ENCODE results near the gene CUL5.

The CUL5 gene

GRCh38 chr11:108111126-108111525 lies 102.4 kb downstream of the CUL5 start:
- Histone ChIP-seq H3K4me3 (ENCODE audit: low read depth, low read length) (no peak overlapping the region), H3K4me2 (ENCODE audit: low read length) (no peak overlapping the region), H2BK5ac (ENCODE audit: low read depth, low read length, poor library complexity) (no peak overlapping the region), H3K9me3 (ENCODE audit: insufficient read depth, low read depth, low read length) (no peaks in the 10 kb centered on the region), H3K27me3 (ENCODE audit: insufficient read depth, low read length) (no peaks in the 10 kb centered on the region), H3K79me2 (ENCODE audit: control insufficient read depth, insufficient read depth, low read length, poor library complexity) (no peaks in the 10 kb centered on the region), H3K79me1 (ENCODE audit: low read length) (no peaks in the 10 kb centered on the region), H3K36me3 (ENCODE audit: control insufficient read depth in 1 of 2, insufficient read depth in 2 of 2, low read length in 2 of 2) (peaks cover 0 to 8% of the 10 kb centered on the region in 2 experiments), H2AFZ (ENCODE audit: insufficient read depth, low read length, poor library complexity) (no peak overlapping the region), H4K8ac (ENCODE audit: low read depth, low read length) (no peak overlapping the region), H3K23ac (ENCODE audit: low read length) (no peak overlapping the region), H3K27ac (ENCODE audit: low read depth, low read length) (no peak overlapping the region), H2BK12ac (ENCODE audit: low read length) (no peak overlapping the region), H3K9ac (ENCODE audit: low read length) (no peak overlapping the region), H4K91ac (ENCODE audit: low read depth, low read length) (no peak overlapping the region), H3K4ac (ENCODE audit: low read depth, low read length) (no peak overlapping the region), H3K4me1 (ENCODE audit: control insufficient read depth in 1 of 2, insufficient read depth in 2 of 2, low read length in 2 of 2) (no peaks in the 10 kb centered on the region), H2AK5ac (ENCODE audit: low read length) (no peak overlapping the region), H2BK120ac (ENCODE audit: insufficient read depth, low read length, poor library complexity) (no peak overlapping the region), H3K14ac (ENCODE audit: low read length) (no peak overlapping the region), H4K12ac (ENCODE audit: low read depth, low read length) (no peak overlapping the region), H3K18ac (ENCODE audit: low read length) (no peak overlapping the region)
- peak in 1 of 2 donors; percentile 36 for DNase-seq
- no CpG with 5 or more reads among the region's 4 CpGs for WGBS (ENCODE audit: extremely low coverage, insufficient coverage, insufficient read length)

- no peaks in the 10 kb centered on the region for H3K9me3 ChIP-seq (ENCODE audit: insufficient read depth, low read depth, low read length)
- no peak overlapping the region for H3K4ac ChIP-seq (ENCODE audit: low read depth, low read length)
- no peak for DNase-seq
Observed at GRCh38 chr11:108112057-108112456, 103.4 kb downstream of the CUL5 start.

GRCh38 chr11:108115500-108116140 lies 106.9 kb downstream of the CUL5 start:
- H2BK12ac ChIP-seq (ENCODE audit: low read length) = no peak overlapping the region
- no peak for DNase-seq
- no peak overlapping the region for H3K4me3 ChIP-seq (ENCODE audit: low read depth, low read length)
- no CpG with 5 or more reads among the region's 5 CpGs for WGBS (ENCODE audit: extremely low coverage, insufficient coverage, insufficient read length)
- no peak overlapping the region for H2AK5ac ChIP-seq (ENCODE audit: low read length)
- H3K79me2 ChIP-seq (ENCODE audit: control insufficient read depth, insufficient read depth, low read length, poor library complexity) = no peaks in the 10 kb centered on the region
- H3K4ac ChIP-seq (ENCODE audit: low read depth, low read length) = no peak overlapping the region
- no peaks in the 10 kb centered on the region for H3K27me3 ChIP-seq (ENCODE audit: insufficient read depth, low read length)
- no peaks in the 10 kb centered on the region for H3K4me1 ChIP-seq (ENCODE audit: control insufficient read depth in 1 of 2, insufficient read depth in 2 of 2, low read length in 2 of 2)
- no peak overlapping the region for H3K18ac ChIP-seq (ENCODE audit: low read length)
- no peak overlapping the region for H2BK5ac ChIP-seq (ENCODE audit: low read depth, low read length, poor library complexity)
- no peak overlapping the region for H2BK120ac ChIP-seq (ENCODE audit: insufficient read depth, low read length, poor library complexity)
- H2AFZ ChIP-seq (ENCODE audit: insufficient read depth, low read length, poor library complexity) = no peak overlapping the region
- no peaks in the 10 kb centered on the region for H3K9me3 ChIP-seq (ENCODE audit: insufficient read depth, low read depth, low read length)
- H3K27ac ChIP-seq (ENCODE audit: low read depth, low read length) = no peak overlapping the region
- H3K9ac ChIP-seq (ENCODE audit: low read length) = no peak overlapping the region
- H4K12ac ChIP-seq (ENCODE audit: low read depth, low read length) = no peak overlapping the region
- H3K4me2 ChIP-seq (ENCODE audit: low read length) = no peak overlapping the region
- no peak overlapping the region for H4K8ac ChIP-seq (ENCODE audit: low read depth, low read length)
- no peak overlapping the region for H3K23ac ChIP-seq (ENCODE audit: low read length)
- no peak overlapping the region for H4K91ac ChIP-seq (ENCODE audit: low read depth, low read length)
- no peak overlapping the region for H3K14ac ChIP-seq (ENCODE audit: low read length)
- no peaks in the 10 kb centered on the region for H3K79me1 ChIP-seq (ENCODE audit: low read length)
- H3K36me3 ChIP-seq (ENCODE audit: control insufficient read depth in 1 of 2, insufficient read depth in 2 of 2, low read length in 2 of 2) = peaks cover 0 to 2% of the 10 kb centered on the region in 2 experiments

More at GRCh38 chr11:108112057-108112456, 103.4 kb downstream of the CUL5 start:
- Histone ChIP-seq H2BK5ac (ENCODE audit: low read depth, low read length, poor library complexity) (no peak overlapping the region), H3K4me1 (ENCODE audit: control insufficient read depth in 1 of 2, insufficient read depth in 2 of 2, low read length in 2 of 2) (no peaks in the 10 kb centered on the region), H3K79me1 (ENCODE audit: low read length) (no peaks in the 10 kb centered on the region), H3K9ac (ENCODE audit: low read length) (no peak overlapping the region), H2AK5ac (ENCODE audit: low read length) (no peak overlapping the region), H2BK12ac (ENCODE audit: low read length) (no peak overlapping the region), H3K4me3 (ENCODE audit: low read depth, low read length) (no peak overlapping the region), H3K27ac (ENCODE audit: low read depth, low read length) (no peak overlapping the region), H3K18ac (ENCODE audit: low read length) (no peak overlapping the region), H3K23ac (ENCODE audit: low read length) (no peak overlapping the region), H4K12ac (ENCODE audit: low read depth, low read length) (no peak overlapping the region), H4K8ac (ENCODE audit: low read depth, low read length) (no peak overlapping the region), H3K4me2 (ENCODE audit: low read length) (no peak overlapping the region), H2AFZ (ENCODE audit: insufficient read depth, low read length, poor library complexity) (no peak overlapping the region), H3K27me3 (ENCODE audit: insufficient read depth, low read length) (no peaks in the 10 kb centered on the region), H3K14ac (ENCODE audit: low read length) (no peak overlapping the region), H3K36me3 (ENCODE audit: control insufficient read depth in 1 of 2, insufficient read depth in 2 of 2, low read length in 2 of 2) (peaks cover 0 to 8% of the 10 kb centered on the region in 2 experiments), H4K91ac (ENCODE audit: low read depth, low read length) (no peak overlapping the region), H3K79me2 (ENCODE audit: control insufficient read depth, insufficient read depth, low read length, poor library complexity) (no peaks in the 10 kb centered on the region), H2BK120ac (ENCODE audit: insufficient read depth, low read length, poor library complexity) (no peak overlapping the region)
- no CpG with 5 or more reads among the region's 2 CpGs for WGBS (ENCODE audit: extremely low coverage, insufficient coverage, insufficient read length)

- peak in 1 of 2 donors; percentile 59 for DNase-seq
- H4K12ac ChIP-seq (ENCODE audit: low read depth, low read length) = no peak overlapping the region
- no peak overlapping the region for H3K4ac ChIP-seq (ENCODE audit: low read depth, low read length)
- peaks cover 0 to 2% of the 10 kb centered on the region in 2 experiments for H3K36me3 ChIP-seq (ENCODE audit: control insufficient read depth in 1 of 2, insufficient read depth in 2 of 2, low read length in 2 of 2)
- no peak overlapping the region for H4K8ac ChIP-seq (ENCODE audit: low read depth, low read length)
- H3K27me3 ChIP-seq (ENCODE audit: insufficient read depth, low read length) = no peaks in the 10 kb centered on the region
- no peak overlapping the region for H3K9ac ChIP-seq (ENCODE audit: low read length)
- no peak overlapping the region for H3K27ac ChIP-seq (ENCODE audit: low read depth, low read length)
- no peaks in the 10 kb centered on the region for H3K79me2 ChIP-seq (ENCODE audit: control insufficient read depth, insufficient read depth, low read length, poor library complexity)
- peaks cover 3% of the 10 kb centered on the region for H3K79me1 ChIP-seq (ENCODE audit: low read length)
- H3K9me3 ChIP-seq (ENCODE audit: insufficient read depth, low read depth, low read length) = no peaks in the 10 kb centered on the region
- no peaks in the 10 kb centered on the region for H3K4me1 ChIP-seq (ENCODE audit: control insufficient read depth in 1 of 2, insufficient read depth in 2 of 2, low read length in 2 of 2)
- no peak overlapping the region for H2BK5ac ChIP-seq (ENCODE audit: low read depth, low read length, poor library complexity)
- no peak overlapping the region for H2BK120ac ChIP-seq (ENCODE audit: insufficient read depth, low read length, poor library complexity)
- no peak overlapping the region for H3K18ac ChIP-seq (ENCODE audit: low read length)
- no peak overlapping the region for H3K4me2 ChIP-seq (ENCODE audit: low read length)
- H3K23ac ChIP-seq (ENCODE audit: low read length) = no peak overlapping the region
- H4K91ac ChIP-seq (ENCODE audit: low read depth, low read length) = no peak overlapping the region
- no peak overlapping the region for H2AK5ac ChIP-seq (ENCODE audit: low read length)
- no peak overlapping the region for H3K4me3 ChIP-seq (ENCODE audit: low read depth, low read length)
- no peak overlapping the region for H2AFZ ChIP-seq (ENCODE audit: insufficient read depth, low read length, poor library complexity)
- H3K14ac ChIP-seq (ENCODE audit: low read length) = no peak overlapping the region
- no peak overlapping the region for H2BK12ac ChIP-seq (ENCODE audit: low read length)
Observed at GRCh38 chr11:108117746-108118371, 109.2 kb downstream of the CUL5 start.

Data from trophoblast cell (in vitro differentiated cells and primary cell).